Measurements from ENCODE around the gene MAP1S.

The MAP1S gene

GRCh38 chr19:17741456-17741855, 22.2 kb downstream of the MAP1S start:
- DNase-seq, result no peak

GRCh38 chr19:17743874-17744580, 24.7 kb downstream of the MAP1S start:
- no peak for DNase-seq

- peak; percentile 85 to 88 (median 88) for DNase-seq
Observed at GRCh38 chr19:17747205-17748098, 28.2 kb downstream of the MAP1S start.

- no peak for DNase-seq
Observed at GRCh38 chr19:17748884-17749638, 29.8 kb downstream of the MAP1S start.

- DNase-seq, result no peak
Observed at GRCh38 chr19:17749912-17750317, 30.6 kb downstream of the MAP1S start.

GRCh38 chr19:17751103-17751911, 32.0 kb downstream of the MAP1S start, which contains the start of gene FCHO1:
TSS of gene FCHO1 (plus strand) at chr19:17751477. CDS start at chr19:17755165, 3,688 bp downstream.
- DNase-seq, result peak; percentile 61 to 78 (median 68)

- no peak for DNase-seq
Observed at GRCh38 chr19:17751912-17752273, 32.6 kb downstream of the MAP1S start.

GRCh38 chr19:17752865-17753639, 33.8 kb downstream of the MAP1S start:
- no peak for DNase-seq

GRCh38 chr19:17753976-17754375, 34.7 kb downstream of the MAP1S start:
- no peak for DNase-seq

GRCh38 chr19:17754634-17755442, 35.6 kb downstream of the MAP1S start:
- DNase-seq, result no peak

- no peak for DNase-seq
Observed at GRCh38 chr19:17755443-17755890, 36.2 kb downstream of the MAP1S start.

- peak in 2 of 4 experiments; percentile 15 for DNase-seq
Observed at GRCh38 chr19:17755977-17756670, 36.8 kb downstream of the MAP1S start.

- no peak for DNase-seq
Observed at GRCh38 chr19:17757125-17757524, 37.8 kb downstream of the MAP1S start.

GRCh38 chr19:17758515-17758914, 39.2 kb downstream of the MAP1S start:
- DNase-seq, result no peak

GRCh38 chr19:17761148-17761547, 41.9 kb downstream of the MAP1S start:
- DNase-seq, result no peak

- DNase-seq, result no peak
Observed at GRCh38 chr19:17762505-17763229, 43.4 kb downstream of the MAP1S start.

- no peak for DNase-seq
Observed at GRCh38 chr19:17764348-17764747, 45.1 kb downstream of the MAP1S start.

- no peak for DNase-seq
Observed at GRCh38 chr19:17765069-17765618, 45.9 kb downstream of the MAP1S start.
